Measurements from ENCODE around the gene MME.

The MME gene

GRCh38 chr3:155153242-155154186 lies 73.4 kb downstream of the MME start:
- peak; percentile 98 for FAIRE-seq

GRCh38 chr3:155154255-155154654 lies 74.1 kb downstream of the MME start:
- FAIRE-seq: no peak

GRCh38 chr3:155158346-155159037 lies 78.4 kb downstream of the MME start:
- FAIRE-seq: peak; percentile 92

- no peak for FAIRE-seq
Measured at GRCh38 chr3:155159301-155159700, 79.2 kb downstream of the MME start.

- FAIRE-seq: no peak
Measured at GRCh38 chr3:155161640-155162292, 81.6 kb downstream of the MME start.

GRCh38 chr3:155164306-155164705 lies 84.2 kb downstream of the MME start:
- FAIRE-seq: peak; percentile 69

GRCh38 chr3:155166441-155166840 lies 86.3 kb downstream of the MME start:
- FAIRE-seq: no peak

GRCh38 chr3:155169197-155169596 lies 89.1 kb downstream of the MME start:
- FAIRE-seq: no peak

- no peak for FAIRE-seq
Measured at GRCh38 chr3:155173771-155174170, 93.7 kb downstream of the MME start.

GRCh38 chr3:155178810-155179436 lies 98.8 kb downstream of the MME start:
- FAIRE-seq: no peak

GRCh38 chr3:155179437-155179827 lies 99.3 kb downstream of the MME start:
- FAIRE-seq: no peak

GRCh38 chr3:155179966-155180757 lies 100.0 kb downstream of the MME start:
- FAIRE-seq: no peak

GRCh38 chr3:155182467-155182866 lies 102.3 kb downstream of the MME start:
- no peak for FAIRE-seq

GRCh38 chr3:155184011-155184410 lies 103.9 kb downstream of the MME start:
- FAIRE-seq: no peak

- no peak for FAIRE-seq
Measured at GRCh38 chr3:155185631-155186071, 105.5 kb downstream of the MME start.

- FAIRE-seq: no peak
Measured at GRCh38 chr3:155188031-155188430, 107.9 kb downstream of the MME start.

- no peak for FAIRE-seq
Measured at GRCh38 chr3:155189478-155189877, 109.4 kb downstream of the MME start.

GRCh38 chr3:155190691-155191090 lies 110.6 kb downstream of the MME start:
- no peak for FAIRE-seq

GRCh38 chr3:155192957-155193746 lies 113.0 kb downstream of the MME start:
- no peak for FAIRE-seq

GRCh38 chr3:155193868-155194267 lies 113.7 kb downstream of the MME start:
- no peak for FAIRE-seq

Data from endometrium (tissue), 2 donors.